SK-N-SH (cell line): ENCODE results near the gene BNC2.

ENCODE experiments used
- CTCF ChIP-seq: fragments of 200-600 bp; sonication (generic); IDR thresholded peaks from 2 replicates; pipeline ENCODE4 v1.6.1; 2017; ENCODE audit warnings: antibody characterized with exemption, mild to moderate bottlenecking, moderate library complexity
- EP300 ChIP-seq, 2 experiments: IDR thresholded peaks; 2 replicates each; pipeline versions ENCODE4 v1.4.0 to v1.6.1; 2012; ENCODE audit warnings: borderline replicate concordance in 1 of 2, low read depth in 1 of 2, low read length in 1 of 2
- GABPA ChIP-seq: IDR thresholded peaks from 2 replicates; pipeline ENCODE4 v1.4.0; 2012; ENCODE audit warnings: low read depth, mild to moderate bottlenecking
- GATA2 ChIP-seq: sonication (generic); formaldehyde crosslinking; IDR thresholded peaks from 2 replicates; pipeline ENCODE4 v1.5.0; 2020; ENCODE audit warnings: mild to moderate bottlenecking, missing genetic modification reagents
- MAX ChIP-seq: IDR thresholded peaks from 2 replicates; pipeline ENCODE4 v1.4.0; 2012; ENCODE audit warnings: low read depth
- PBX3 ChIP-seq: IDR thresholded peaks from 2 replicates; pipeline ENCODE4; 2012
- POLR2AphosphoS5 ChIP-seq: IDR thresholded peaks from 2 replicates; pipeline ENCODE4 v1.6.1; 2012; ENCODE audit warnings: low read depth, low read length
- REST ChIP-seq: IDR thresholded peaks from 2 replicates; pipeline ENCODE4 v1.6.1; 2012; ENCODE audit warnings: mild to moderate bottlenecking, low read depth, low read length, moderate library complexity
- SIN3A ChIP-seq: IDR thresholded peaks from 2 replicates; pipeline ENCODE4 v1.6.1; 2012; ENCODE audit warnings: low read depth, mild to moderate bottlenecking, low read length, moderate library complexity, borderline replicate concordance
- SMC3 ChIP-seq: IDR thresholded peaks from 2 replicates; pipeline ENCODE4 v1.6.1; 2012; ENCODE audit warnings: low read depth, low read length, improper control_type of control experiment
- TCF12 ChIP-seq: IDR thresholded peaks from 2 replicates; pipeline ENCODE4 v1.4.0; 2012
- TEAD4 ChIP-seq: IDR thresholded peaks from 2 replicates; pipeline ENCODE4 v1.4.0; 2012; ENCODE audit warnings: mild to moderate bottlenecking, borderline replicate concordance; ENCODE audit not compliant: insufficient read depth
- ZBTB33 ChIP-seq: IDR thresholded peaks from 2 replicates; pipeline ENCODE4 v1.4.0; 2012; ENCODE audit warnings: low read depth, borderline replicate concordance

GRCh38 chr9:16485575-16486321 is 384.7 kb downstream of the BNC2 start:
- TF ChIP-seq PBX3 (no peak), SIN3A (no peak), CTCF (no peak), MAX (no peak), REST (no peak), GATA2 (no peak), GABPA (no peak), POLR2AphosphoS5 (no peak), SMC3 (no peak), TEAD4 (no peak), ZBTB33 (no peak), EP300 (IDR thresholded peaks at IDR 0.05; ENCODE audit: borderline replicate concordance in 1 of 2, low read depth in 1 of 2, low read length in 1 of 2) (no peak), TCF12 (no peak)
